Measurements from ENCODE around the gene MAPK14. TPM values are rescaled to one million over a fixed set of nuclear protein-coding genes. Genes with fewer than 3 reads are reported as not detected.

The MAPK14 gene
- total RNA-seq, 3 donors from 2014 or later: 35.7 to 40.9 (median 38.7) TPM

DNA sequence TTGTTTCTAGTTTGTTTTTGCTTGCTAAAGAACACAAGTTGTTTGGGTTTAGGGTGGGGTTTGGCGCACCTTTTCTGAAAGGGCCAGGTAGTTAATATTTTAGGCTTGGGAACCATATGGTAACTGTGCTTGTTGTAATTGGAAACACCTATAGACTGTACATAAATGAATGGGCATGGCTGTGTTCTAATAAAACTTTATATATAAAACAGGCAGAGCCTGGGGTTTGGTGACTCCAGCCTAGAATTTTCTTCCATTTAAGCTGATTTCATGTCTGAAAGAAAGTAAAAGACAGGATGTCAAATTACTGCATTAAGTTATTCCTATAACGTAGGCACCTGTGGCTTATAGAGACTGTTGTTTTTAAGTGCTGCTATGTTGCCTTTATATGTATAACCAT, 66.6 kb downstream of the MAPK14 start:
- Mint-ChIP-seq H3K36me3 (ENCODE audit: insufficient read depth) (peaks cover 8% of the 10 kb centered on the region), H3K4me1 (ENCODE audit: low read depth) (peaks cover 19% of the 10 kb centered on the region), H3K4me3 (no peak overlapping the region), H3K27me3 (ENCODE audit: low read depth) (no peaks in the 10 kb centered on the region), H3K9me3 (no peaks in the 10 kb centered on the region)
- ATAC-seq (no peak), DNase-seq (no peak)

GRCh38 chr6:36094753-36095496, 67.3 kb downstream of the MAPK14 start:
- no peak overlapping the region for H3K4me3 Mint-ChIP-seq

DNA sequence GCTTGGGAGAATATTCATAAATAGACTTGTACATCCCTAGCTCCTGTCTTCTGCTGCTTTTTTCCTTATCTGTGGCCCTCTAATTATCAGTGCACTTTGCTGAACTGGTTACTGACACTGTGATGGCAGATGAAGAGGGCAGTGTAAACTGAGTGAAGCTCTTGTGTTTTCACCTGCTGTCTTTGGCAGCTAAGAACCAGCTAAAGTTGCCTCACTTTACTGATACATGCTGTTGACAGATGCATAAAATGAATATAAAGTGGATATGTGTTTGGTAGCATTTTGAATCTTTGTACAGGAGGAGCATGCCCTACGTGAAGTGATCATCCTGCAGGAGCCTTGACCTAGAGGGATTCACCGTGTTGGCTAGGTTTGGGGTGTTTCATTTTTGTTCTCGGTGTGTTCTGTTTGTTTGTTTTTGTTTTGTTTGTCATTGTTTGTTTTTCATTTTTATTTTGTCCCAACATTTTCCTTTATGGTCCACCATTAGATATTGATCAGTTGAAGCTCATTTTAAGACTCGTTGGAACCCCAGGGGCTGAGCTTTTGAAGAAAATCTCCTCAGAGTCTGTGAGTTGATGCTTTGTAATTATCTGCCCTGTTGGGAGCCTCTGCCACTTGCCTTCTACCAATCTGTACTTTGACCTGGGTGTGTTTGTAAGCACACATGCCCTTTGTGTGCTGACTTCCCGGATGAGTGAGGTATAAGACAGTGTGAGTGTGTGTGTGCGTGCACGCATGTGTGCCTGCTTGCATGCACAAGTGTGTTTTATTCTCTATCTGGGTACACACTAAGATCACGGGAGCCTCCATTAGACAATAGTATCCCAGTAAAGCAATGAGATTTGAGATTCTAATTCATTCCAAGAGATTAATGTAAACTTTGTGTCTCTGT, 68.1 kb downstream of the MAPK14 start:
- peaks cover 33% of the 10 kb centered on the region for H3K4me1 Mint-ChIP-seq (ENCODE audit: low read depth)
- H3K4me3 Mint-ChIP-seq: no peak overlapping the region
- peaks cover 6% of the 10 kb centered on the region for H3K36me3 Mint-ChIP-seq (ENCODE audit: insufficient read depth)
- ATAC-seq (peak; percentile 9 to 10), DNase-seq (no peak)
- H3K27me3 Mint-ChIP-seq (ENCODE audit: low read depth): no peaks in the 10 kb centered on the region
- no peaks in the 10 kb centered on the region for H3K9me3 Mint-ChIP-seq

More at GRCh38 chr6:36094753-36095496, 67.3 kb downstream of the MAPK14 start:
- H3K36me3 Mint-ChIP-seq (ENCODE audit: insufficient read depth): peaks cover 6% of the 10 kb centered on the region
- peaks cover 26% of the 10 kb centered on the region for H3K4me1 Mint-ChIP-seq (ENCODE audit: low read depth)
- no peaks in the 10 kb centered on the region for H3K9me3 Mint-ChIP-seq
- ATAC-seq (peak; percentile 93), DNase-seq (peak; percentile 81)
- H3K27me3 Mint-ChIP-seq (ENCODE audit: low read depth): no peaks in the 10 kb centered on the region

GRCh38 chr6:36098253-36098919, 70.8 kb downstream of the MAPK14 start:
- peaks cover 10% of the 10 kb centered on the region for H3K36me3 Mint-ChIP-seq (ENCODE audit: insufficient read depth)
- no peak overlapping the region for H3K4me3 Mint-ChIP-seq
- ATAC-seq (no peak), DNase-seq (no peak)
- H3K9me3 Mint-ChIP-seq: no peaks in the 10 kb centered on the region
- H3K27me3 Mint-ChIP-seq (ENCODE audit: low read depth): no peaks in the 10 kb centered on the region
- H3K4me1 Mint-ChIP-seq (ENCODE audit: low read depth): peaks cover 43% of the 10 kb centered on the region

DNA sequence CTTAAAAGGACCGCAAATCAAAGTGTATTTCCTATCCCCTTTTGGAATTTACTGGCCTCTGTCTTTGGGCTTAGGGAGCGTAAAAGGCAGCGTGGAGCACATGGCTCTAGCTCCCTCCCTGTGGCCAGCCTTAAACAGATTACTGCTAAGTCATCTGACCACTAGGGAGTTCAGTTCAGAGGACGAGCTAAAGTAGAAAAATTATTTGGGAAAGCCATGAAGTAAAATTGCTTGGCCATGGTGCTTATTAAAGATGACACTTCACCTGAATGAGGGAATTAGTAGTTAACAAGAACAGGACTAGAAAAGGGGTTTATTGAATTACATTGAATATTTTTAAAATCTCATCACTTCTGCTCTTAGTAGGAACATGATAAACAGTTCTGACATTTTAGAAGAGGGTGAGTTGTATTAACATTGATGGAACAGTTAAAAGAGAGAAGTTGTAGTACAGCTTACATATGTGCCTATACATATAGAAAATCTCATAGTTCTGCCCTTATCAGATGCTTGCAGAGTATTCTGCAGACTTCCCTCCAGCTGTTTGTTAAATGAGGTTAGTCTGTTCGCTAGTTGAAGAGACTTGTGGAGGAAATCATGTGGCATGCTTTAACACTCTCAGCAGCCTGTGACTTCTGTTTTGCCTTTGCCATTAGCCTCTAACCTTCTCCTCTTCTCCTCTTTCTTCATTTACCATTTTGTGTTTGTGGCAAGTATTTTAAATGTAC, 71.5 kb downstream of the MAPK14 start:
- Mint-ChIP-seq H3K4me1 (ENCODE audit: low read depth) (peaks cover 43% of the 10 kb centered on the region), H3K27me3 (ENCODE audit: low read depth) (no peaks in the 10 kb centered on the region), H3K9me3 (no peaks in the 10 kb centered on the region), H3K36me3 (ENCODE audit: insufficient read depth) (peaks cover 17% of the 10 kb centered on the region), H3K4me3 (no peak overlapping the region)
- ATAC-seq (no peak), DNase-seq (no peak)

GRCh38 chr6:36099869-36100483, 72.4 kb downstream of the MAPK14 start:
- Mint-ChIP-seq H3K9me3 (no peaks in the 10 kb centered on the region), H3K27me3 (ENCODE audit: low read depth) (no peaks in the 10 kb centered on the region), H3K4me3 (no peak overlapping the region), H3K4me1 (ENCODE audit: low read depth) (peaks cover 38% of the 10 kb centered on the region), H3K36me3 (ENCODE audit: insufficient read depth) (peaks cover 18% of the 10 kb centered on the region)
- ATAC-seq: peak; percentile 44 to 59
- no peak for DNase-seq

DNA sequence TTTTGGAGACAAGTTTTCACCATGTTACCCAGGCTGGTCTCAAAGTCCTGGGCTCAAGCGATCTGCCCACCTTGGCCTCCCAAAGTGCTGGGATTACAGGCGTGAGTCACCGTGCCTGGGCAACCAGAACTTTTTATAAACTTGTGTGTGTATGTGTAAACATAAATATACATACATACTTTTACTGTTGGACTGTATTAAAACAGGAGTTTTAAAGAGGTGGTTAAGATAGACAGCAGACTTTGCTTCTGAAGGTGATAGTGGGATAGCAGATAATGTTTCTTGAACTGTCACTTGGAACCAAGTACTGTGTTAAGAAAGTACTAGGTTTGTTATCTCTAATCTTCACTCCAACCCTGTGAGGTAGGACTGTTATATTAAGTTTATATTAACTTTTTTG, 74.1 kb downstream of the MAPK14 start:
- Mint-ChIP-seq H3K27me3 (ENCODE audit: low read depth) (no peaks in the 10 kb centered on the region), H3K36me3 (ENCODE audit: insufficient read depth) (peaks cover 17% of the 10 kb centered on the region), H3K4me1 (ENCODE audit: low read depth) (peaks cover 32% of the 10 kb centered on the region), H3K9me3 (no peaks in the 10 kb centered on the region), H3K4me3 (no peak overlapping the region)
- ATAC-seq: no peak
- no peak for DNase-seq

DNA sequence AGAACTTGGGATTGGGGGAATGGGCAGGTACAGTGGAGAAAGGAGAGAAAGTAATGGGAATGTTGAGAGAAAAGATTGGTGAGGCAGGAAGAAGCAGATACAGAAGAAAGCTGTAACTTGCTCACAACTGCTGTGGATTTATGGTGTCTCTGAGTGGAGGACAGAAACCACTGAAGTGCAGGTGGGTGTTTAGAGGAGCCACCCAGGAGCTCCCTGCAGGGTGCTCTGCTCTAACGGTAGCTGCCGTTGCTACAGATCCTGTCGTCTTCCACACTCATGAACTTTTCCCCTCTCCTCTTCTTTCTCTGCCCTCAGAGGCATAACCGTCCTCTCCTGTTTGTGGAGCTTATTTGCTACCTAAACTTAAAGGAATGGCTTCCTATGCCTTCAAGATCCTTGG, 75.2 kb downstream of the MAPK14 start:
- peaks cover 38% of the 10 kb centered on the region for H3K4me1 Mint-ChIP-seq (ENCODE audit: low read depth)
- no peak for DNase-seq
- ATAC-seq: no peak
- peaks cover 24% of the 10 kb centered on the region for H3K36me3 Mint-ChIP-seq (ENCODE audit: insufficient read depth)
- H3K27me3 Mint-ChIP-seq (ENCODE audit: low read depth): no peaks in the 10 kb centered on the region
- no peaks in the 10 kb centered on the region for H3K9me3 Mint-ChIP-seq
- no peak overlapping the region for H3K4me3 Mint-ChIP-seq

GRCh38 chr6:36104836-36105235, 77.2 kb downstream of the MAPK14 start:
- Mint-ChIP-seq H3K27me3 (ENCODE audit: low read depth) (no peaks in the 10 kb centered on the region), H3K4me1 (ENCODE audit: low read depth) (peaks cover 45% of the 10 kb centered on the region), H3K4me3 (no peak overlapping the region), H3K36me3 (ENCODE audit: insufficient read depth) (peaks cover 34% of the 10 kb centered on the region), H3K9me3 (no peaks in the 10 kb centered on the region)
- ATAC-seq: no peak
- no peak for DNase-seq

GRCh38 chr6:36109092-36109491, 81.5 kb downstream of the MAPK14 start:
- peaks cover 46% of the 10 kb centered on the region for H3K4me1 Mint-ChIP-seq (ENCODE audit: low read depth)
- DNase-seq (no peak), ATAC-seq (peak; percentile 62 to 65)
- H3K27me3 Mint-ChIP-seq (ENCODE audit: low read depth): no peaks in the 10 kb centered on the region
- no peak overlapping the region for H3K4me3 Mint-ChIP-seq
- no peaks in the 10 kb centered on the region for H3K9me3 Mint-ChIP-seq
- peaks cover 22% of the 10 kb centered on the region for H3K36me3 Mint-ChIP-seq (ENCODE audit: insufficient read depth)

GRCh38 chr6:36110050-36110449, 82.4 kb downstream of the MAPK14 start:
- Mint-ChIP-seq H3K36me3 (ENCODE audit: insufficient read depth) (peaks cover 21% of the 10 kb centered on the region), H3K9me3 (no peaks in the 10 kb centered on the region), H3K4me1 (ENCODE audit: low read depth) (peaks cover 55% of the 10 kb centered on the region), H3K4me3 (no peak overlapping the region), H3K27me3 (ENCODE audit: low read depth) (no peaks in the 10 kb centered on the region)
- ATAC-seq (no peak), DNase-seq (no peak)

GRCh38 chr6:36110863-36111262, 83.3 kb downstream of the MAPK14 start:
- no peaks in the 10 kb centered on the region for H3K9me3 Mint-ChIP-seq
- peaks cover 20% of the 10 kb centered on the region for H3K36me3 Mint-ChIP-seq (ENCODE audit: insufficient read depth)
- ATAC-seq: no peak
- no peaks in the 10 kb centered on the region for H3K27me3 Mint-ChIP-seq (ENCODE audit: low read depth)
- no peak for DNase-seq
- peaks cover 60% of the 10 kb centered on the region for H3K4me1 Mint-ChIP-seq (ENCODE audit: low read depth)
- no peak overlapping the region for H3K4me3 Mint-ChIP-seq

GRCh38 chr6:36111526-36111925, 83.9 kb downstream of the MAPK14 start:
- Mint-ChIP-seq H3K4me1 (ENCODE audit: low read depth) (peaks cover 66% of the 10 kb centered on the region), H3K27me3 (ENCODE audit: low read depth) (no peaks in the 10 kb centered on the region), H3K4me3 (no peak overlapping the region), H3K36me3 (ENCODE audit: insufficient read depth) (peaks cover 20% of the 10 kb centered on the region), H3K9me3 (no peaks in the 10 kb centered on the region)
- no peak for ATAC-seq
- no peak for DNase-seq
